ENCODE results near the gene CALY. TPM values are rescaled to one million over a fixed set of nuclear protein-coding genes. Genes with fewer than 3 reads are reported as not detected.

The CALY gene
- total RNA-seq, 2 donors from 2014 or later: 1.8 TPM; not detected in 1

GRCh38 chr10:133379801-133380666, 43.3 kb upstream of the CALY start:
- H3K36me3 ChIP-seq (replicated peaks in 1 of 2; ENCODE audit: insufficient read depth in 1 of 2, low read depth in 2 of 2): no peaks in the 10 kb centered on the region
- H3K27ac ChIP-seq: peak overlapping the region; percentile 65 to 80 (median 72)
- TF ChIP-seq POLR2A (IDR thresholded peaks at IDR 0.05) (no peak), CTCF (IDR thresholded peaks at IDR 0.05) (no peak)
- peaks cover 19% of the 10 kb centered on the region for H3K4me1 ChIP-seq
- intact Hi-C loops (cut with DNase I): no loop called here
- H3K4me3 ChIP-seq: peak overlapping the region in 1 of 2 donors; percentile 60
- H3K9me3 ChIP-seq: no peaks in the 10 kb centered on the region
- WGBS, 2 donors: 92 to 96% methylated on average over 4 to 36 of the region's 36 CpGs
- ATAC-seq: no peak
- H3K27me3 ChIP-seq: no peaks in the 10 kb centered on the region
- DNase-seq: peak in 1 of 4 donors; percentile 32

- DNase-seq: peak; percentile 72 to 81 (median 72)
- 0 to 2% methylated on average over 1 to 40 of the region's 78 CpGs for WGBS, 2 donors
- ATAC-seq: peak; percentile 67
These were observed 42.6 kb upstream of the CALY start, which contains the start of gene PAOX for GRCh38 chr10:133379152-133379800. Gene PAOX, plus strand, starts transcription at chr10:133379262. Its CDS starts 55 bp downstream, at chr10:133379317.

GRCh38 chr10:133378251-133379096, 41.8 kb upstream of the CALY start:
- intact Hi-C loops (cut with DNase I): no loop called here
- TF ChIP-seq CTCF (IDR thresholded peaks at IDR 0.05) (no peak), POLR2A (IDR thresholded peaks at IDR 0.05) (peak in 2 of 3 donors; percentile 30 to 49)
- Histone ChIP-seq H3K36me3 (replicated peaks in 1 of 2; ENCODE audit: insufficient read depth in 1 of 2, low read depth in 2 of 2) (no peaks in the 10 kb centered on the region), H3K27ac (peak overlapping the region; percentile 65 to 82 (median 76)), H3K27me3 (no peaks in the 10 kb centered on the region), H3K9me3 (no peaks in the 10 kb centered on the region), H3K4me3 (peak overlapping the region; percentile 26 to 59), H3K4me1 (peaks cover 26% of the 10 kb centered on the region)
- peak; percentile 59 to 66 (median 62) for DNase-seq
- WGBS, 2 donors: 0% methylated on average over 31 to 79 of the region's 90 CpGs
- peak; percentile 75 for ATAC-seq

More at GRCh38 chr10:133379152-133379800, 42.6 kb upstream of the CALY start, which contains the start of gene PAOX:
- peak in 1 of 3 donors; percentile 34 for TF ChIP-seq POLR2A (IDR thresholded peaks at IDR 0.05)
- no peak for TF ChIP-seq CTCF (IDR thresholded peaks at IDR 0.05)
- peak within 1 kb of the TSS; percentile 71 to 82 (median 76) for H3K27ac ChIP-seq
- H3K4me3 ChIP-seq: peak within 1 kb of the TSS; percentile 60 to 70
- intact Hi-C loops (cut with DNase I): no loop called here
- no peaks in the 10 kb centered on the region for H3K36me3 ChIP-seq (replicated peaks in 1 of 2; ENCODE audit: insufficient read depth in 1 of 2, low read depth in 2 of 2)
- no peaks in the 10 kb centered on the region for H3K9me3 ChIP-seq
- no peaks in the 10 kb centered on the region for H3K27me3 ChIP-seq
- H3K4me1 ChIP-seq: peaks cover 21% of the 10 kb centered on the region

GRCh38 chr10:133377818-133378250, 41.1 kb upstream of the CALY start:
- H3K4me3 ChIP-seq: peak overlapping the region in 1 of 2 donors; percentile 59
- no peaks in the 10 kb centered on the region for H3K27me3 ChIP-seq
- H3K4me1 ChIP-seq: peaks cover 26% of the 10 kb centered on the region
- H3K27ac ChIP-seq: peak overlapping the region in 3 of 4 donors; percentile 65 to 82 (median 78)
- no peaks in the 10 kb centered on the region for H3K9me3 ChIP-seq
- no peak for TF ChIP-seq CTCF (IDR thresholded peaks at IDR 0.05)
- TF ChIP-seq POLR2A (IDR thresholded peaks at IDR 0.05): no peak
- DNase-seq (no peak), ATAC-seq (peak; percentile 1)
- intact Hi-C loops (cut with DNase I): no loop called here
- WGBS, 2 donors: 17 to 80% methylated on average over 1 to 16 of the region's 20 CpGs
- no peaks in the 10 kb centered on the region for H3K36me3 ChIP-seq (replicated peaks in 1 of 2; ENCODE audit: insufficient read depth in 1 of 2, low read depth in 2 of 2)
